ENCODE results near the gene MAGI2. TPM values are rescaled to one million over a fixed set of nuclear protein-coding genes. Genes with fewer than 3 reads are reported as not detected.

MAGI2 gene
- total RNA-seq, 1 donor from 2014 or later: 5.4 TPM

- no peaks in the 10 kb centered on the region for H3K27me3 Mint-ChIP-seq (ENCODE audit: low read depth, unreplicated experiment)
- H2AFZ ChIP-seq (ENCODE audit: low read depth, low read length): no peak overlapping the region
- H3K27ac Mint-ChIP-seq (ENCODE audit: unreplicated experiment): no peak overlapping the region
- H3K4me1 Mint-ChIP-seq (ENCODE audit: low read depth, unreplicated experiment): no peaks in the 10 kb centered on the region
- H4K20me1 ChIP-seq (ENCODE audit: insufficient read depth, low read length): no peaks in the 10 kb centered on the region
- no peaks in the 10 kb centered on the region for H3K27me3 ChIP-seq (ENCODE audit: insufficient read depth, low read length)
- no peak overlapping the region for H3K27ac ChIP-seq (ENCODE audit: low read depth, low read length)
- no peaks in the 10 kb centered on the region for H3K9me3 Mint-ChIP-seq (ENCODE audit: unreplicated experiment)
- H3K4me3 Mint-ChIP-seq (ENCODE audit: unreplicated experiment): no peak overlapping the region
- DNase-seq (ENCODE audit: low read depth) (no peak), FAIRE-seq (no peak)
- no peak overlapping the region for H3K4me3 ChIP-seq (ENCODE audit: insufficient read depth, low read depth, low read length)
- no peak overlapping the region for H3K4me2 ChIP-seq (ENCODE audit: low read length)
- no peak overlapping the region for H3K9ac ChIP-seq (ENCODE audit: low read length)
- no peaks in the 10 kb centered on the region for H3K36me3 ChIP-seq (ENCODE audit: insufficient read depth, low read length)
- TF ChIP-seq EZH2 (IDR thresholded peaks at IDR 0.05; ENCODE audit: insufficient read depth, low read length) (no peak), CTCF (IDR thresholded peaks at IDR 0.05; ENCODE audit: insufficient read depth, low read depth, low read length) (no peak)
- no peaks in the 10 kb centered on the region for H3K36me3 Mint-ChIP-seq (ENCODE audit: low read depth, unreplicated experiment)
- no peaks in the 10 kb centered on the region for H3K4me1 ChIP-seq (ENCODE audit: insufficient read depth, low read length)
- no peaks in the 10 kb centered on the region for H3K79me2 ChIP-seq (ENCODE audit: insufficient read depth, low read length)
- no peaks in the 10 kb centered on the region for H3K9me3 ChIP-seq (ENCODE audit: insufficient read depth, low read depth, low read length)
Measured at GRCh38 chr7:78609281-78609680, 844.2 kb downstream of the MAGI2 start.

GRCh38 chr7:78607099-78607498, 846.4 kb downstream of the MAGI2 start:
- H3K4me3 ChIP-seq (ENCODE audit: insufficient read depth, low read depth, low read length): no peak overlapping the region
- no peaks in the 10 kb centered on the region for H3K9me3 ChIP-seq (ENCODE audit: insufficient read depth, low read depth, low read length)
- no peaks in the 10 kb centered on the region for H3K9me3 Mint-ChIP-seq (ENCODE audit: unreplicated experiment)
- H3K4me2 ChIP-seq (ENCODE audit: low read length): no peak overlapping the region
- H3K36me3 ChIP-seq (ENCODE audit: insufficient read depth, low read length): no peaks in the 10 kb centered on the region
- H3K79me2 ChIP-seq (ENCODE audit: insufficient read depth, low read length): no peaks in the 10 kb centered on the region
- H4K20me1 ChIP-seq (ENCODE audit: insufficient read depth, low read length): no peaks in the 10 kb centered on the region
- H3K27me3 ChIP-seq (ENCODE audit: insufficient read depth, low read length): no peaks in the 10 kb centered on the region
- H3K27ac Mint-ChIP-seq (ENCODE audit: unreplicated experiment): no peak overlapping the region
- H3K36me3 Mint-ChIP-seq (ENCODE audit: low read depth, unreplicated experiment): no peaks in the 10 kb centered on the region
- no peak overlapping the region for H2AFZ ChIP-seq (ENCODE audit: low read depth, low read length)
- DNase-seq (ENCODE audit: low read depth): no peak
- H3K27ac ChIP-seq (ENCODE audit: low read depth, low read length): no peak overlapping the region
- H3K4me1 Mint-ChIP-seq (ENCODE audit: low read depth, unreplicated experiment): no peaks in the 10 kb centered on the region
- no peaks in the 10 kb centered on the region for H3K4me1 ChIP-seq (ENCODE audit: insufficient read depth, low read length)
- no peak overlapping the region for H3K4me3 Mint-ChIP-seq (ENCODE audit: unreplicated experiment)
- no peak overlapping the region for H3K9ac ChIP-seq (ENCODE audit: low read length)
- no peak for TF ChIP-seq EZH2 (IDR thresholded peaks at IDR 0.05; ENCODE audit: insufficient read depth, low read length)
- no peaks in the 10 kb centered on the region for H3K27me3 Mint-ChIP-seq (ENCODE audit: low read depth, unreplicated experiment)
- no peak for FAIRE-seq

- H3K4me3 ChIP-seq (ENCODE audit: insufficient read depth, low read depth, low read length): no peak overlapping the region
- no peaks in the 10 kb centered on the region for H3K36me3 Mint-ChIP-seq (ENCODE audit: low read depth, unreplicated experiment)
- no peak overlapping the region for H3K27ac ChIP-seq (ENCODE audit: low read depth, low read length)
- no peak overlapping the region for H3K27ac Mint-ChIP-seq (ENCODE audit: unreplicated experiment)
- no peaks in the 10 kb centered on the region for H3K27me3 ChIP-seq (ENCODE audit: insufficient read depth, low read length)
- H3K4me3 Mint-ChIP-seq (ENCODE audit: unreplicated experiment): no peak overlapping the region
- H3K27me3 Mint-ChIP-seq (ENCODE audit: low read depth, unreplicated experiment): no peaks in the 10 kb centered on the region
- no peaks in the 10 kb centered on the region for H3K4me1 ChIP-seq (ENCODE audit: insufficient read depth, low read length)
- no peaks in the 10 kb centered on the region for H3K9me3 Mint-ChIP-seq (ENCODE audit: unreplicated experiment)
- FAIRE-seq: no peak
- peak; percentile 7 for DNase-seq (ENCODE audit: low read depth)
- H3K36me3 ChIP-seq (ENCODE audit: insufficient read depth, low read length): no peaks in the 10 kb centered on the region
- no peaks in the 10 kb centered on the region for H4K20me1 ChIP-seq (ENCODE audit: insufficient read depth, low read length)
- TF ChIP-seq EZH2 (IDR thresholded peaks at IDR 0.05; ENCODE audit: insufficient read depth, low read length) (no peak), CTCF (IDR thresholded peaks at IDR 0.05; ENCODE audit: insufficient read depth, low read depth, low read length) (no peak)
- no peak overlapping the region for H3K4me2 ChIP-seq (ENCODE audit: low read length)
- H3K9me3 ChIP-seq (ENCODE audit: insufficient read depth, low read depth, low read length): no peaks in the 10 kb centered on the region
- no peaks in the 10 kb centered on the region for H3K4me1 Mint-ChIP-seq (ENCODE audit: low read depth, unreplicated experiment)
- no peak overlapping the region for H2AFZ ChIP-seq (ENCODE audit: low read depth, low read length)
- no peak overlapping the region for H3K9ac ChIP-seq (ENCODE audit: low read length)
- H3K79me2 ChIP-seq (ENCODE audit: insufficient read depth, low read length): no peaks in the 10 kb centered on the region
Measured at GRCh38 chr7:78605119-78605518, 848.3 kb downstream of the MAGI2 start.

Data from astrocyte (in vitro differentiated cells and primary cell).